Small intestine (tissue), 7 donors: ENCODE measurements around the gene MTUS2. TPM values are rescaled to one million over a fixed set of nuclear protein-coding genes. Genes with fewer than 3 reads are reported as not detected.

Source experiments
- DNase-seq, 2 donors: peaks; one replicate each; pipeline versions ENCODE4 v3.0.0 to v3.0.0-alpha.2; 2013
- FAIRE-seq: peaks from 2 replicates; lab custom pipeline; 2012; peaks lifted over from hg19 to GRCh38; lab: Jason Lieb, UNC
- H3K27ac ChIP-seq, 3 donors: one replicate each; pipeline ENCODE4 v1.5.1; 2013; ENCODE audit warnings: low read length in 2 of 3, mild to moderate bottlenecking in 2 of 3, control low read depth in 1 of 3, inconsistent platforms in 1 of 3, low read depth in 1 of 3, moderate library complexity in 1 of 3
- H3K27me3 ChIP-seq, 3 donors: one replicate each; pipeline ENCODE4 v1.6.1; 2013; ENCODE audit warnings: low read length in 3 of 3, inconsistent platforms in 1 of 3; ENCODE audit not compliant: control insufficient read depth in 3 of 3, insufficient read depth in 3 of 3
- H3K36me3 ChIP-seq, 3 donors: one replicate each; pipeline ENCODE4 v1.6.1; 2013; ENCODE audit warnings: low read length in 3 of 3, inconsistent platforms in 1 of 3, low read depth in 1 of 3, mild to moderate bottlenecking in 1 of 3, moderate library complexity in 1 of 3; ENCODE audit not compliant: control insufficient read depth in 3 of 3, insufficient read depth in 2 of 3
- H3K4me1 ChIP-seq, 3 donors: one replicate each; pipeline ENCODE4 v1.6.1; 2013; ENCODE audit warnings: low read length in 2 of 3, inconsistent platforms in 1 of 3, low read depth in 1 of 3, mild to moderate bottlenecking in 1 of 3, moderate library complexity in 1 of 3; ENCODE audit not compliant: control insufficient read depth in 3 of 3, insufficient read depth in 2 of 3
- H3K4me3 ChIP-seq, 3 donors: one replicate each; pipeline ENCODE4 v1.5.1; 2013; ENCODE audit warnings: low read length in 3 of 3, control low read depth in 1 of 3, inconsistent platforms in 1 of 3, low read depth in 1 of 3, mild to moderate bottlenecking in 1 of 3, moderate library complexity in 1 of 3
- H3K9me3 ChIP-seq, 2 donors: one replicate each; pipeline ENCODE4 v1.6.1; 2013; ENCODE audit warnings: low read depth in 1 of 2, low read length in 1 of 2; ENCODE audit not compliant: control insufficient read depth in 2 of 2, insufficient read depth in 1 of 2
- WGBS, 3 donors: extraction: QIAGEN DNeasy Blood & Tissue Kit; methylation state at CpG; one replicate each; pipeline ENCODE4 v1.1.7; 2013; 5-methylcytosine and 5-hydroxymethylcytosine counted together
- polyA plus RNA-seq, 4 donors: library from polyadenylated mRNA; stranded (reverse) in 3 of 4; unstranded in 1 of 4; fragments of 200-250 nt in 3 of 4; fragments of 120-200 nt in 1 of 4; gene quantifications; one replicate each; pipeline versions ENCODE4 v1.2.1 to v1.2.3, GENCODE V29; 2013
- donor health status: healthy with polysubstance abuse.
- donor health status: control.
- donor health status: control.
- donor health status: Bipolar disorder and iron deficiency.
- donor health status: healthy.

MTUS2 gene
- polyA plus RNA-seq, 4 donors = under 0.01 to 0.53 (median 0.22) TPM

DNA sequence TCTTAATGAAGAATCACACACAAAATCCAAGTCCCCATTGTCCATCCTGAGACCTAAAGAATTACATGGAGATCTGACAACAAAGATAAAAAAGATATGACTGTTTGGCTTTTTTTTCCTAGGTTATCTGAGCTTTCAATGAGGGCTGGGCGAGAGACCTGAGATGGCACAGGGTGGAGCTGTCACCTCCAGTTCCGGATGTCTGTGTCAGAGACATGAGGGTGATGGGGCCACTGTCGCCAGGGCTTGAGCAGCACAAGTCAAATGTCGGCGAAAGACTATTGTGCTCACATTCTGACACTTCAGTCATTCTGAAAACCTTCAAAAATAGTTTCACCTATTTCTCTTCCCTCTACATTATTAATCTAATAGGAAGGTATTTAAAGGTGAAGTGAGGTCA, 709.6 kb downstream of the MTUS2 start:
- FAIRE-seq (no peak), DNase-seq (no peak)
- no peaks in the 10 kb centered on the region for H3K27me3 ChIP-seq
- WGBS, 3 donors = 94% methylated on average over 5 of the region's 5 CpGs
- no peaks in the 10 kb centered on the region for H3K4me1 ChIP-seq
- no peak overlapping the region for H3K4me3 ChIP-seq
- H3K36me3 ChIP-seq = peaks cover 2 to 53% (median 2%) of the 10 kb centered on the region in 3 donors
- no peaks in the 10 kb centered on the region for H3K9me3 ChIP-seq
- H3K27ac ChIP-seq = no peak overlapping the region

DNA sequence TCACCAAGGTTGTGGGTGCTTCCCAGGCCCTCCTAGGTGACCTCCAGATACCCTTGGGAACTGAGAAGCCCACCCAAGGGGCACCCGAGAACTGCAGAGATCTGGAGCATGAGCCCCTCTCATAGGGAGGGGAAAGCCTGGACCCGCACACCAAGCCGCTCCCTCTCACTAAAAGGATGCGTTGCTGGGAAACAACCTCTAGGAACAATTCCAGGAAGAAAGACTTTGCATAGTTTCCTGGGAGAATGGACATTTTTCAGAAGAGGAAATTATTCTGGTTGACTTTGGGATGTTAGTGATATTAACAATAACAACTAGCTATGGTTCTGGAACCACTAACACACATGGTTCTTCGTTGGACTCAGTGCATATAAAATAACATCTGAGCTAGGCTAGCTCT, 710.8 kb downstream of the MTUS2 start:
- Histone ChIP-seq H3K27ac (no peak overlapping the region), H3K9me3 (no peaks in the 10 kb centered on the region), H3K36me3 (peaks cover 2 to 52% (median 2%) of the 10 kb centered on the region in 3 donors), H3K4me1 (no peaks in the 10 kb centered on the region), H3K4me3 (no peak overlapping the region), H3K27me3 (no peaks in the 10 kb centered on the region)
- 88 to 91% (median 89%) methylated on average over 5 of the region's 5 CpGs for whole genome bisulfite sequencing, 3 donors
- FAIRE-seq (no peak), DNase-seq (no peak)

- peaks cover 0 to 4% (median 0%) of the 10 kb centered on the region in 3 donors for H3K4me1 ChIP-seq
- FAIRE-seq (no peak), DNase-seq (no peak)
- peaks cover 2 to 45% (median 2%) of the 10 kb centered on the region in 3 donors for H3K36me3 ChIP-seq
- no peak overlapping the region for H3K4me3 ChIP-seq
- no peak overlapping the region for H3K27ac ChIP-seq
- no peaks in the 10 kb centered on the region for H3K9me3 ChIP-seq
- no peaks in the 10 kb centered on the region for H3K27me3 ChIP-seq
- WGBS, 3 donors = 85 to 94% (median 94%) methylated on average over 5 of the region's 5 CpGs
Observed at GRCh38 chr13:29532116-29532515, 712.0 kb downstream of the MTUS2 start.

DNA sequence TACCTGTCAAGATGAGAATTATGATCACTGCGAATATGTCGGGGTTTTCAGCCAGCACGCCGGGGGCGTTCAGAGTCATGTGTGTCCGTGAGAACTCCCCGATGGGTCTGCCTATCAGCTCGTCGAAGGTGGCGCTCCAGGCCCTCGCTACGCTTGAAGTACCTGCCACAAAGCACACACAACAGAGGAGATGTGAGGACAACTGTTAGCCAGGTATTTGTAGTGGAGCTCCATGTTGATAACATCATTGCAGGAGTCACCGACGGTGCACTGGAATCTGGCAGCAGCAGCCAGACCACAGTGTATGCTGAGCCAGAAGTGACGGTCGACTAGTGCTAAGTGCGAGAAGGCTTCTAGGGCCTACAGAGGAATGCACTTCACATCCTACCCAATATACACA, 712.7 kb downstream of the MTUS2 start:
- no peak overlapping the region for H3K27ac ChIP-seq
- H3K36me3 ChIP-seq = peaks cover 0 to 41% (median 2%) of the 10 kb centered on the region in 3 donors
- DNase-seq (no peak), FAIRE-seq (no peak)
- H3K4me3 ChIP-seq = no peak overlapping the region
- H3K4me1 ChIP-seq = peaks cover 0 to 7% (median 0%) of the 10 kb centered on the region in 3 donors
- WGBS, 3 donors = 90 to 96% (median 94%) methylated on average over 17 of the region's 17 CpGs
- no peaks in the 10 kb centered on the region for H3K9me3 ChIP-seq
- no peaks in the 10 kb centered on the region for H3K27me3 ChIP-seq

DNA sequence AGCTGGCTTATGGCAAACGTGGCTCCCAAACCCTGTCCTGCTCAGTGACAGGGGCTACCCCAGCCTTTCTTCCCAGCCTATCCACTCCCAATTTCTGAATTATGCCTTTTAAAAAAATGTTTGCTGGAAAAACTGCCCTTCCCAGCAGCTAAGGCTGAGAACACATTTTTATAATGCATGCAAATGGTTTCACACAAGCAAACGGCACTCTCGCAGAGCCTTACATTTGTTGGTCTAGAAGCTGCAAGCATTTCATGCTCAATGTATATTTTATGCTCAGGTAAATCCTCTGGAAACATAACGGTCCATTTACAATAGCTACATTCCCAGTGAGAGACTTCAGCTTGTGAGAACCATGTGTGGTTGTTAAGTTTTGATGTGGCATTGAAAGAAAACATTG, 713.9 kb downstream of the MTUS2 start:
- H3K36me3 ChIP-seq = peaks cover 0 to 34% (median 2%) of the 10 kb centered on the region in 3 donors

DNA sequence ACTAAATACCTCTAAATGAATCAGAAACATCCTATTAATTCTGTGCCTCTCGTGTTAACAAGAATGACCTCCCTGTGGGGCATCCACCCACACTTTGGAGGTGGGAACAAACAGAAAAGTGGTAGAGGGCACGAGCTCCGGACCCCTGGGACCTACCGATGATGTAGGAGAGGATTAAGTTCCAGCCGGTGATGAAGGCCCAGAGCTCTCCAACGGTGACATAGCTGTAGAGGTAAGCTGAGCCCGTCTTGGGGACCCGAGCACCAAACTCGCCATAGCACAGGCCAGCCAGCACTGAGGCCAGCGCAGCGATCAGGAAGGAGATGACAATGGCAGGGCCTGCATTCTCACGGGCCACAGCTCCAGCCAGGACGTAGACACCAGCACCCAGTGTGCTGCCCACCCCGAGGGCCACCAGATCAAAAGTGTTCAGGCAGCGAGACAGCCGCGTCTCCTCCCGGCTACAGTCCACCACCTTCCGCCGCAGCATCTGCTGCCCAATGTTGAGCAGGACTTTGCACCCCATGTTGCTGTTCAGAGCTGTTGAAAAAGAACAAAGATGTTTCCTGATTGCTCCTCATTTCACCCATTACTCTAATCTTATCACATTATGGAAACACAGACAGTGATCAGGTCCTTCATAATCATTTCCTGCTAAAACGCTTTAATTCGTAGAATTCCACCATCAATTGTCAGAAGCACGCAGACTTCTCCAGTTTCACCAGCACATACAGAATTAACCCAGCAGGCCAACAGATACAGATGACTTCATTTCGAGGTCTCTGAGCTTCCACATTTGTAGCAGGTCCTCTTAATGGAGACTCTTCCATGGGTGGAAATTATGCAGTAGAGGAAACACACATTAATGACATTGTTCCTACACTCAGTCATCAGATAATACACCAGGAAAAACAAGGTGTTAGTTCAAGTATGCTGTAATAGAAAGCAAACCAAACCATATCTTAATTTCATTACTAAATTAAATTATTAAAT, 715.8 kb downstream of the MTUS2 start:
- H3K27me3 ChIP-seq = no peaks in the 10 kb centered on the region
- peaks cover 0 to 7% (median 2%) of the 10 kb centered on the region in 3 donors for H3K4me1 ChIP-seq
- 42 to 74% (median 70%) methylated on average over 24 of the region's 24 CpGs for WGBS, 3 donors
- FAIRE-seq (no peak), DNase-seq (peak; percentile 4 to 70)
- H3K27ac ChIP-seq = peak overlapping the region in 1 of 3 donors; percentile 46
- peaks cover 0 to 28% (median 2%) of the 10 kb centered on the region in 3 donors for H3K36me3 ChIP-seq
- H3K9me3 ChIP-seq = no peaks in the 10 kb centered on the region
- H3K4me3 ChIP-seq = no peak overlapping the region

More for the DNA sequence above, 713.9 kb downstream of the MTUS2 start:
- no peak for DNase-seq
- WGBS, 3 donors = 89 to 95% (median 91%) methylated on average over 4 of the region's 4 CpGs
- peaks cover 0 to 7% (median 2%) of the 10 kb centered on the region in 3 donors for H3K4me1 ChIP-seq
- no peak overlapping the region for H3K4me3 ChIP-seq
- H3K27me3 ChIP-seq = no peaks in the 10 kb centered on the region
- H3K9me3 ChIP-seq = no peaks in the 10 kb centered on the region
- no peak overlapping the region for H3K27ac ChIP-seq
- FAIRE-seq = no peak

GRCh38 chr13:29536853-29537252, 716.7 kb downstream of the MTUS2 start:
- no peak overlapping the region for H3K4me3 ChIP-seq
- H3K4me1 ChIP-seq = peaks cover 0 to 7% (median 2%) of the 10 kb centered on the region in 3 donors
- FAIRE-seq = no peak
- no peak overlapping the region for H3K27ac ChIP-seq
- 81 to 93% (median 86%) methylated on average over 7 of the region's 7 CpGs for WGBS, 3 donors
- no peak for DNase-seq
- H3K27me3 ChIP-seq = no peaks in the 10 kb centered on the region
- H3K9me3 ChIP-seq = no peaks in the 10 kb centered on the region
- H3K36me3 ChIP-seq = peaks cover 0 to 24% (median 2%) of the 10 kb centered on the region in 3 donors

DNA sequence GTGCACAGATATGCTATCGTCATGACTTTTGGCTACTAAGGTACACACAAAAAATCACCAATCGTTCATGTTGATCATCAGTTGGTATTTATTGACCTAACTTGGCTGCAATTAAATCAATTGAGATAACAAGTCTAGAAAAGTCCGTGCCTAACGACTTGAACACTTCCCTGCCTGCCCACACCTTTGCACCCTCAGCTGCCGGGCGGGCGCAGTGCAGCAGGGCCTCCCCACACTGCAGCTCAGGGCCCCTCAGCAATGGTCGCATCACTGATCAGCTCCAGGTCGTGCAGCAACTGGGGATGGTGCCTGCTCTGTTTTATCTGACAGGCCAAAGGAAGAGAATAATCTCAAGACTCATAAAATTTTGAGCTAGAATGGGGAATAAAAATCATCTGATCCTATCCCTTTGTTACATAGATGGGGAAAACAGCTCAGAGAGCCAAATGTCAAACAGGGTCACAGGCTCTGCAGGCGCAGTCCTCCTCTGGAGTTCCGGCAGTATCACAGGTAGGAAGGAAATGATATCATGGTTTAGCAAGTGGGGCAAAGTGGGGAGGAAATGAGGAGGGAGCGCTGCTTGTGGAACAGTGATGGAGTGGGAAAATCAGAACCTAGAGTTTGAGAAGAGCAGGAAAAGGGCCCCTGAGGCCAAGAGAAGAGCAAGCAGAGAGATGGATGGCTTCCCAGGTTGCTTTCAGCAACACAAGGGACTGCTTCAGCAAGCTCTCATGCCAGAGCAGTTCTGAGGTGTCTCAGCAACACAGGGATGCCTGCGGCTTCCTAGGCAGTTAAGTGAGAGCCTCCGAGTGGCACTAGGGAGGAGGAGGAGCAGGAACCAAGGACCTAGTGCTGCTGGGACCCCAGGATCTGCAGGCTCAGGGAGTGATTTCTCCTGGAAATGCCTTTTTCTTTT, 717.9 kb downstream of the MTUS2 start:
- H3K9me3 ChIP-seq = no peaks in the 10 kb centered on the region
- peaks cover 0 to 7% (median 2%) of the 10 kb centered on the region in 3 donors for H3K4me1 ChIP-seq
- DNase-seq = peak; percentile 39 to 85
- peak overlapping the region in 1 of 3 donors; percentile 24 for H3K27ac ChIP-seq
- peaks cover 0 to 20% (median 2%) of the 10 kb centered on the region in 3 donors for H3K36me3 ChIP-seq
- 24 to 62% (median 40%) methylated on average over 14 of the region's 14 CpGs for WGBS, 3 donors
- FAIRE-seq = no peak
- no peak overlapping the region for H3K4me3 ChIP-seq
- H3K27me3 ChIP-seq = no peaks in the 10 kb centered on the region
